Measurements from ENCODE around the gene SMIM7. TPM values are rescaled to one million over a fixed set of nuclear protein-coding genes. Genes with fewer than 3 reads are reported as not detected.

SMIM7 gene
- total RNA-seq, 6 experiments from 2014 or later = 34.7 to 76.5 (median 41.2) TPM

GRCh38 chr19:16612636-16613035, 47.3 kb downstream of the SMIM7 start:
- WGBS (ENCODE audit: insufficient coverage, low coverage, low lambda C conversion rate, missing lambda C conversion rate) = 31% methylated on average over 3 of the region's 3 CpGs
- DNase-seq (no peak), ATAC-seq (no peak)
- no peaks in the 10 kb centered on the region for H3K36me3 ChIP-seq
- intact Hi-C loops (cut with DNase I) = no loop called here
- TF ChIP-seq POLR2A (IDR thresholded peaks at IDR 0.05) = peak; percentile 17
- TF ChIP-seq CTCF (IDR thresholded peaks at IDR 0.05) = no peak
- no peak overlapping the region for H3K4me3 ChIP-seq
- H3K9me3 ChIP-seq = no peaks in the 10 kb centered on the region
- peaks cover 0 to 32% (median 14%) of the 10 kb centered on the region in 4 donors for H3K4me1 ChIP-seq
- no peaks in the 10 kb centered on the region for H3K27me3 ChIP-seq
- H3K27ac ChIP-seq = peak overlapping the region in 2 of 3 donors; percentile 33 to 36

GRCh38 chr19:16611121-16611520, 48.8 kb downstream of the SMIM7 start:
- Histone ChIP-seq H3K27me3 (no peaks in the 10 kb centered on the region), H3K4me3 (no peak overlapping the region), H3K36me3 (no peaks in the 10 kb centered on the region), H3K9me3 (no peaks in the 10 kb centered on the region), H3K27ac (peak overlapping the region; percentile 33 to 66 (median 48)), H3K4me1 (peaks cover 0 to 32% (median 14%) of the 10 kb centered on the region in 4 donors)
- intact Hi-C loops (cut with DNase I) = no loop called here
- ATAC-seq (no peak), DNase-seq (no peak)
- WGBS (ENCODE audit: insufficient coverage, low coverage, low lambda C conversion rate, missing lambda C conversion rate) = 97% methylated on average over 3 of the region's 6 CpGs
- TF ChIP-seq CTCF (IDR thresholded peaks at IDR 0.05) (no peak), POLR2A (IDR thresholded peaks at IDR 0.05) (no peak)

- DNase-seq (no peak), ATAC-seq (no peak)
- Histone ChIP-seq H3K9me3 (no peaks in the 10 kb centered on the region), H3K4me3 (no peak overlapping the region), H3K27me3 (no peaks in the 10 kb centered on the region), H3K4me1 (peaks cover 0 to 37% (median 18%) of the 10 kb centered on the region in 4 donors), H3K36me3 (no peaks in the 10 kb centered on the region), H3K27ac (no peak overlapping the region)
- intact Hi-C loops (cut with DNase I) = no loop called here
- WGBS (ENCODE audit: insufficient coverage, low coverage, low lambda C conversion rate, missing lambda C conversion rate) = 91% methylated on average over 5 of the region's 5 CpGs
- TF ChIP-seq POLR2A (IDR thresholded peaks at IDR 0.05) = no peak
- no peak for TF ChIP-seq CTCF (IDR thresholded peaks at IDR 0.05)
These were observed 50.3 kb downstream of the SMIM7 start for GRCh38 chr19:16609511-16610200.

GRCh38 chr19:16608290-16608739, 51.6 kb downstream of the SMIM7 start:
- DNase-seq = no peak
- intact Hi-C loops (cut with DNase I) = no loop called here
- no peak overlapping the region for H3K4me3 ChIP-seq
- H3K27me3 ChIP-seq = no peaks in the 10 kb centered on the region
- H3K27ac ChIP-seq = peak overlapping the region in 2 of 3 donors; percentile 50 to 52
- TF ChIP-seq CTCF (IDR thresholded peaks at IDR 0.05) (no peak), POLR2A (IDR thresholded peaks at IDR 0.05) (no peak)
- no peaks in the 10 kb centered on the region for H3K9me3 ChIP-seq
- H3K36me3 ChIP-seq = no peaks in the 10 kb centered on the region
- peaks cover 0 to 37% (median 18%) of the 10 kb centered on the region in 4 donors for H3K4me1 ChIP-seq
- ATAC-seq = peak; percentile 63 to 79 (median 66)
- WGBS (ENCODE audit: insufficient coverage, low coverage, low lambda C conversion rate, missing lambda C conversion rate) = 94% methylated on average over 1 of the region's 1 CpG
